ENCODE data around the gene PTPRR. TPM values are rescaled to one million over a fixed set of nuclear protein-coding genes. Genes with fewer than 3 reads are reported as not detected.

PTPRR gene
- total RNA-seq, 4 donors from 2014 or later: 0.15 TPM; not detected in 3

DNA sequence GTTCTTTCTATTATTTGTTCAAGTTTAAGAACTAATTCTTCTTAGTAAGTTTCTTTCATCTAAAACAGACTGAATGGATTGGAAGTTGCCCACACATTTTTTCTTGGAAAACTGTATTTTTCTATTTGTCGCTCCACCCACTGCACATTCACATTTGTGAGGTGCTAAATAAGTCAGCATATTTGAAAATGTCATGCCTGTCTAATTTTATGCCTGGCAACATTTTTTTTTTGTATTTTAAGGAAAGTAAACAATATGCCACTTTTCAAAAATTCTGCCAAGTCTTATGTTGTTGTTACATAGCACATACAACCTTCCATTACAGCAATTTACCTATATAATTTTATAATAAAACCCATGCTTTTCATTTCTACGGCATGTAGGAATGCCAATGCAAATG lies 170.6 kb downstream of the PTPRR start:
- TF ChIP-seq POLR2A (IDR thresholded peaks at IDR 0.05) (no peak), CTCF (IDR thresholded peaks at IDR 0.05) (no peak)
- 83 to 87% methylated on average over 2 of the region's 2 CpGs for WGBS, 2 donors
- intact Hi-C loops (cut with DNase I; ENCODE audit: low total_unique reads): no loop called here
- DNase-seq (ENCODE audit: low spot score in 2 of 2): no peak
- H3K4me3 ChIP-seq (ENCODE audit: low read depth, poor library complexity, severe bottlenecking): no peak overlapping the region

DNA sequence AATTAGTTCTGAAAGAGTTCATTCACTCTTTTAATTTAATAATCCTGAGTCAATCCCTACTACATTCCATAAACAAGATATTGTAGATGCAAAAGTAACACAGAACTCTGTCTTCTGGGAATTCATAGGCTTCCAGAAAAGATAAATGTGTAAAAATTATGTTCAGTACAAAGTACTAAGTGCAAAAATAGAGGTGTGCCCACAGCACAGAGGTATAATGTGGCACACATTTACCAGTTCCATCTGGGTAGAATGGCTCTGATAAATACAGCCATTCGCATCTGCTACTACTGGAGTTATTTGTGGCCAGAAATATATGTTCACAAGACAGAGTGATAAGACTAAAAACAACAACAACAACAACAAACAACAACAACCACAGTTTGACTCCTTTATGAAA lies 171.7 kb downstream of the PTPRR start:
- WGBS, 2 donors: 100% methylated on average over 1 of the region's 1 CpG

GRCh38 chr12:70747445-70748260 lies 172.9 kb downstream of the PTPRR start:
- TF ChIP-seq POLR2A (IDR thresholded peaks at IDR 0.05) (no peak), CTCF (IDR thresholded peaks at IDR 0.05) (no peak)
- intact Hi-C loops (cut with DNase I; ENCODE audit: low total_unique reads): no loop called here
- no peak overlapping the region for H3K4me3 ChIP-seq (ENCODE audit: low read depth, poor library complexity, severe bottlenecking)
- no peak for DNase-seq (ENCODE audit: low spot score in 2 of 2)
- 68 to 74% methylated on average over 6 of the region's 6 CpGs for whole genome bisulfite sequencing, 2 donors

More for the DNA sequence above, 171.7 kb downstream of the PTPRR start:
- no peak overlapping the region for H3K4me3 ChIP-seq (ENCODE audit: low read depth, poor library complexity, severe bottlenecking)
- DNase-seq (ENCODE audit: low spot score in 2 of 2): no peak
- intact Hi-C loops (cut with DNase I; ENCODE audit: low total_unique reads): no loop called here
- TF ChIP-seq POLR2A (IDR thresholded peaks at IDR 0.05) (no peak), CTCF (IDR thresholded peaks at IDR 0.05) (no peak)

DNA sequence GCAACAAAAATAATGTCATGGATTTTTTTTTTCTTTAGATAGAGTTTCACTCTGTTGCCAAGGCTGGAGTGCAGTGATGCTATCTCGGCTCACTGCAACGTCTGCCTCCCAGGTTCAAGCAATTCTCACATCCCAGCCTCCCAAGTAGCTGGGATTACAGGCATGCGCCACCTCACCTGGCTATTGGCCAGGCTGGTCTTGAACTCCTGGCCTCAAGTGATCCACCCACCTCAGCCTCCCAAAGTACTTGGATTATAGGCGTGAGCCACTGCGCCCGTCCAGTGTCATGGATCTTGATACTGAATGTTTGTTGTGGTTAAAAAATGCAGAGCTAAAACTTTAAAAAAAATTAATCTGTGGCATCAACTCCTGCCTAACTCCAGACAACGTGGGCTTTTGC lies 175.5 kb downstream of the PTPRR start:
- no peak overlapping the region for H3K4me3 ChIP-seq (ENCODE audit: low read depth, poor library complexity, severe bottlenecking)
- intact Hi-C loops (cut with DNase I; ENCODE audit: low total_unique reads): no loop called here
- WGBS, 2 donors: 88% methylated on average over 7 of the region's 7 CpGs
- TF ChIP-seq CTCF (IDR thresholded peaks at IDR 0.05) (no peak), POLR2A (IDR thresholded peaks at IDR 0.05) (no peak)
- DNase-seq (ENCODE audit: low spot score in 2 of 2): no peak

GRCh38 chr12:70744178-70744577 lies 176.4 kb downstream of the PTPRR start:
- intact Hi-C loops (cut with DNase I; ENCODE audit: low total_unique reads): no loop called here
- 57 to 63% methylated on average over 2 of the region's 2 CpGs for WGBS, 2 donors
- DNase-seq (ENCODE audit: low spot score in 2 of 2): no peak
- H3K4me3 ChIP-seq (ENCODE audit: low read depth, poor library complexity, severe bottlenecking): no peak overlapping the region
- TF ChIP-seq POLR2A (IDR thresholded peaks at IDR 0.05): no peak
- TF ChIP-seq CTCF (IDR thresholded peaks at IDR 0.05): no peak

GRCh38 chr12:70741256-70741655 lies 179.3 kb downstream of the PTPRR start:
- intact Hi-C loops (cut with DNase I; ENCODE audit: low total_unique reads): no loop called here
- 75 to 85% methylated on average over 4 of the region's 4 CpGs for WGBS, 2 donors
- no peak for TF ChIP-seq CTCF (IDR thresholded peaks at IDR 0.05)
- no peak for TF ChIP-seq POLR2A (IDR thresholded peaks at IDR 0.05)
- DNase-seq (ENCODE audit: low spot score in 2 of 2): no peak
- no peak overlapping the region for H3K4me3 ChIP-seq (ENCODE audit: low read depth, poor library complexity, severe bottlenecking)
